SK-N-SH (cell line): ENCODE measurements around the gene RIPOR2.

Source experiments
- CTCF ChIP-seq: fragments of 200-600 bp; sonication (generic); IDR thresholded peaks from 2 replicates; pipeline ENCODE4 v1.6.1; 2017; ENCODE audit warnings: antibody characterized with exemption, mild to moderate bottlenecking, moderate library complexity
- EP300 ChIP-seq, 2 experiments: IDR thresholded peaks; 2 replicates each; pipeline versions ENCODE4 v1.4.0 to v1.6.1; 2012; ENCODE audit warnings: borderline replicate concordance in 1 of 2, low read depth in 1 of 2, low read length in 1 of 2
- MXI1 ChIP-seq: IDR thresholded peaks from 2 replicates; pipeline ENCODE4 v1.6.1; 2012; ENCODE audit warnings: mild to moderate bottlenecking, low read depth, low read length, improper control_type of control experiment
- RXRA ChIP-seq: IDR thresholded peaks from 2 replicates; pipeline ENCODE4 v1.4.0; 2012; ENCODE audit warnings: low read depth, mild to moderate bottlenecking, borderline replicate concordance
- TCF12 ChIP-seq: IDR thresholded peaks from 2 replicates; pipeline ENCODE4 v1.4.0; 2012
- USF2 ChIP-seq: fragments of 150-350 bp; IDR thresholded peaks from 2 replicates; pipeline ENCODE4 v1.6.1; 2017; ENCODE audit warnings: antibody characterized with exemption, low read length, low read depth, borderline replicate concordance

DNA sequence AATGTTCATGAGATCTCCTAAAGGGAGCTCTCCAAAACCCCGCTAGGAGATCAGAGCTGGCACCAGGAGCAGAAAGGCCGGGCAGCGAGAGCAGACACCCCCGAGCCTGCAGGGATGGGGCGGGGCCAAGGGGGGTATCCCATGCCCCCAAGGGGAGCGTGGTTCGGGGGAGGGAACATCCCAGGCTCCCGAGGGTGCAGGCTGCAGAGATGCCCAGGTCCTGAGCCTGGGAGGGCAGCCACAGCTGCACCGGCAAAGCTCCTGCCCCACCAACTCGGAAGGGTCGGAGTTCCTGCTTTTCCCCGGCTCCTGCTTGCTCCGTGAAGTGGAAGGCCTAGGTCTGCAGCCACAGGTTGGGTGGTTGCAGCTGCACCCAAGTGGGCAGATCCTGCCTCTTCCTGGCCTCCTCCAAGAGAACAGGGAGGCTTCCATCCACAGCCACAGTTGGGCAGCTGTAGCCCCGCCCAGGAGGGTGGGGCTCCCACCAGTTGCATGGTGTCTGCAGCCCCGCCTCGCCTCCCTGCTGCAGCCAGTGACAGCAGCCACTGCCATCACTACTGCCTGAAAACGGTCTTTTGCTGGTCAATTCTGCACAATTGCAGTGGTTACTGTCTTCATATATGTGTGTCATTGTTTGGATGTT, 174.4 kb downstream of the RIPOR2 start:
- TF ChIP-seq EP300 (IDR thresholded peaks at IDR 0.05; ENCODE audit: borderline replicate concordance in 1 of 2, low read depth in 1 of 2, low read length in 1 of 2): no peak
- TF ChIP-seq CTCF: no peak
- no peak for TF ChIP-seq USF2
- no peak for TF ChIP-seq RXRA
- no peak for TF ChIP-seq TCF12
- no peak for TF ChIP-seq MXI1
